HCT116 (cell line): ENCODE data around the gene PIGM. TPM values are rescaled to one million over a fixed set of nuclear protein-coding genes. Genes with fewer than 3 reads are reported as not detected.

Experiments
- ATAC-seq: fragments of 200-7000 bp; cut with Tn5 transposase; 2 replicates; pipeline ENCODE4 v1.9.1; 2020; ENCODE audit warnings: mild to moderate bottlenecking, moderate library complexity
- BruUV-seq: library from RNA; stranded (reverse); fragments of 400-500 nt; replicated peaks from 2 replicates; lab custom pipeline; 2021; lab: Mats Ljungman, UMichigan
- CTCF ChIA-PET: fragments of 300-600 bp; sonication (Branson Sonifier 250); formaldehyde crosslinking; loops from one replicate; lab custom pipeline; 2021; ENCODE audit warnings: antibody characterized with exemption; lab: Charles Lee
- POLR2A ChIA-PET: fragments of 300-600, 350-600 bp; sonication (Branson Sonifier 250); formaldehyde crosslinking; loops from one replicate; lab custom pipeline; 2021; ENCODE audit warnings: antibody characterized with exemption; lab: Charles Lee
- RAD21 ChIA-PET, 2 experiments: fragments of 300-600 bp; sonication (Branson Sonifier 250); formaldehyde crosslinking; loops; one replicate each; lab custom pipeline; 2023; ENCODE audit warnings: low total read pairs in 2 of 2; ENCODE audit not compliant: uncharacterized antibody in 2 of 2, unreplicated experiment in 2 of 2, low non-redundant PET in 1 of 2; lab: Charles Lee
- DNase-seq: peaks from one replicate; pipeline ENCODE4 v3.0.0-alpha.2; 2010; ENCODE audit warnings: low read depth, low spot score
- H2AFZ ChIP-seq: fragments of 200-600 bp; shearing (Covaris generic), sonication (generic); 2 replicates; pipeline ENCODE4 v1.6.1; 2017; ENCODE audit warnings: low read depth, mixed run types, mixed read lengths, antibody characterized with exemption, low read length; ENCODE audit not compliant: poor library complexity, severe bottlenecking
- H3K27ac ChIP-seq: 2 replicates; pipeline ENCODE4 v1.5.1; 2012; ENCODE audit warnings: low read depth, low read length
- H3K27me3 ChIP-seq: fragments of 200-600 bp; sonication (generic); 2 replicates; pipeline ENCODE4 v1.6.1; 2016; ENCODE audit warnings: mixed run types, low read length, mixed read lengths; ENCODE audit not compliant: insufficient read depth
- H3K36me3 ChIP-seq, 2 experiments: fragments of 200-500 bp in 1 of 2; fragments of 200-600 bp in 1 of 2; sonication (Bioruptor generic) in 1 of 2; sonication (generic) in 1 of 2; 2 replicates each; pipeline versions ENCODE4 v1.5.1 to v1.6.1; 2014 to 2016; ENCODE audit warnings: low read length in 2 of 2, inconsistent platforms in 1 of 2, mixed read lengths in 1 of 2, mixed run types in 1 of 2; ENCODE audit not compliant: insufficient read depth in 2 of 2, control insufficient read depth in 1 of 2
- H3K4me1 ChIP-seq, 2 experiments: fragments of 200-600 bp in 1 of 2; sonication (generic) in 1 of 2; 2 replicates each; pipeline versions ENCODE4 v1.5.1 to v1.6.1; 2012 to 2017; ENCODE audit warnings: low read length in 2 of 2, inconsistent platforms in 1 of 2, mild to moderate bottlenecking in 1 of 2, mixed read lengths in 1 of 2, mixed run types in 1 of 2, moderate library complexity in 1 of 2; ENCODE audit not compliant: insufficient read depth in 2 of 2, control insufficient read depth in 1 of 2
- H3K4me2 ChIP-seq: fragments of 200-600 bp; sonication (generic); 2 replicates; pipeline ENCODE4 v1.6.1; 2017; ENCODE audit warnings: mixed run types, low read length, mixed read lengths
- H3K4me3 ChIP-seq, 2 experiments: fragments of 200-600 bp in 1 of 2; sonication (generic) in 1 of 2; replicated peaks in 1 of 2; 2 replicates each; pipeline ENCODE4 v1.5.1; 2011 to 2016; ENCODE audit warnings: low read length in 2 of 2, control low read depth in 1 of 2, low read depth in 1 of 2, mild to moderate bottlenecking in 1 of 2, mixed read lengths in 1 of 2, mixed run types in 1 of 2
- H3K79me2 ChIP-seq: fragments of 200-600 bp; sonication (generic); 2 replicates; pipeline ENCODE4 v1.6.1; 2017; ENCODE audit warnings: mild to moderate bottlenecking, mixed run types, low read length, moderate library complexity, mixed read lengths; ENCODE audit not compliant: insufficient read depth
- H3K9ac ChIP-seq: fragments of 200-600 bp; sonication (generic); 2 replicates; pipeline ENCODE4 v1.6.1; 2016; ENCODE audit warnings: low read length, mixed read lengths
- H3K9me2 ChIP-seq: fragments of 200-600 bp; sonication (generic), shearing (Covaris generic); 2 replicates; pipeline ENCODE4 v1.6.1; 2017; ENCODE audit warnings: mixed run types, mild to moderate bottlenecking, moderate library complexity; ENCODE audit not compliant: insufficient read depth
- H3K9me3 ChIP-seq, 2 experiments: fragments of 200-500 bp in 1 of 2; fragments of 200-600 bp in 1 of 2; sonication (Bioruptor generic) in 1 of 2; sonication (generic) in 1 of 2; 2 replicates each; pipeline ENCODE4 v1.6.1; 2014 to 2017; ENCODE audit warnings: low read length in 2 of 2, mixed read lengths in 2 of 2, inconsistent platforms in 1 of 2, low read depth in 1 of 2, mild to moderate bottlenecking in 1 of 2, mixed run types in 1 of 2, moderate library complexity in 1 of 2; ENCODE audit not compliant: control insufficient read depth in 1 of 2, insufficient read depth in 1 of 2
- H4K20me1 ChIP-seq: fragments of 200-600 bp; sonication (generic), shearing (Covaris generic); 2 replicates; pipeline ENCODE4 v1.6.1; 2017; ENCODE audit warnings: mixed run types, mild to moderate bottlenecking, moderate library complexity; ENCODE audit not compliant: insufficient read depth
- ATF3 ChIP-seq: IDR thresholded peaks from 2 replicates; pipeline ENCODE4 v1.6.1; 2012
- CBX3 ChIP-seq: IDR thresholded peaks from 2 replicates; pipeline ENCODE4 v1.6.1; 2012; ENCODE audit warnings: low read depth
- EGR1 ChIP-seq: IDR thresholded peaks from 2 replicates; pipeline ENCODE4 v1.6.1; 2012; ENCODE audit warnings: low read depth
- ELF1 ChIP-seq: IDR thresholded peaks from 2 replicates; pipeline ENCODE4 v1.6.1; 2012; ENCODE audit warnings: low read depth, borderline replicate concordance
- EZH2phosphoT487 ChIP-seq: fragments of 200-600 bp; IDR thresholded peaks from 2 replicates; pipeline ENCODE4 v1.6.1; 2018; ENCODE audit warnings: antibody characterized with exemption, borderline replicate concordance
- FOSL1 ChIP-seq: IDR thresholded peaks from 2 replicates; pipeline ENCODE4 v1.6.1; 2012; ENCODE audit warnings: low read depth
- POLR2A ChIP-seq: IDR thresholded peaks from 2 replicates; pipeline ENCODE4 v1.7.0; 2011; ENCODE audit warnings: borderline replicate concordance; ENCODE audit not compliant: insufficient read depth, insufficient read length; ENCODE audit errors: extremely low read depth
- POLR2AphosphoS5 ChIP-seq: IDR thresholded peaks from 2 replicates; pipeline ENCODE4 v1.6.1; 2011; ENCODE audit warnings: mild to moderate bottlenecking, low read depth, low read length, moderate library complexity
- REST ChIP-seq: IDR thresholded peaks from 2 replicates; pipeline ENCODE4 v1.6.1; 2012; ENCODE audit warnings: low read depth
- SP1 ChIP-seq: IDR thresholded peaks from 2 replicates; pipeline ENCODE4 v1.6.1; 2012; ENCODE audit warnings: low read depth
- SRF ChIP-seq: IDR thresholded peaks from 2 replicates; pipeline ENCODE4 v1.6.1; 2012; ENCODE audit warnings: low read depth
- YY1 ChIP-seq: IDR thresholded peaks from 2 replicates; pipeline ENCODE4 v1.6.1; 2011; ENCODE audit warnings: low read length, low read depth, moderate library complexity, mild to moderate bottlenecking; ENCODE audit not compliant: insufficient replicate concordance; ENCODE audit errors: extremely low read depth
- ZNF274 ChIP-seq: fragments of 200-500 bp; sonication (Bioruptor generic); IDR thresholded peaks from 2 replicates; pipeline ENCODE4 v1.6.1; 2014; ENCODE audit warnings: mild to moderate bottlenecking, low read depth, low read length, inconsistent platforms
- intact Hi-C: fragments of 100-400 bp; cut with micrococcal nuclease; formaldehyde crosslinking; loops from 2 replicates; pipeline ENCODE4 v1.10.0; 2022
- total RNA-seq: library from RNA; stranded (reverse); gene quantifications from one replicate; pipeline ENCODE4 v1.2.1, GENCODE V29; 2021; ENCODE audit not compliant: unreplicated experiment
- TF ChIP-seq, protein P1 (sequence below): IDR thresholded peaks from 2 replicates; pipeline ENCODE4 v1.6.1; 2012

The PIGM gene
- total RNA-seq, 1 experiment from 2014 or later, result 4.1 TPM

GRCh38 chr1:160018900-160019299 is 12.9 kb downstream of the PIGM start:
- Histone ChIP-seq H4K20me1 (no peaks in the 10 kb centered on the region), H3K9me3 (no peaks in the 10 kb centered on the region), H3K9ac (no peak overlapping the region), H3K4me1 (peaks cover 0 to 6% of the 10 kb centered on the region in 2 experiments; a peak in 1 of 4 replicates), H3K27me3 (no peaks in the 10 kb centered on the region), H3K36me3 (no peaks in the 10 kb centered on the region), H3K4me3 (no peak overlapping the region), H3K79me2 (no peaks in the 10 kb centered on the region), H2AFZ (no peak overlapping the region), H3K4me2 (no peak overlapping the region; the same call in 1 of the 2 replicates), H3K27ac (no peak overlapping the region), H3K9me2 (no peaks in the 10 kb centered on the region)
- POLR2A ChIA-PET, result interaction anchor here (1.1 kb wide), 1 partner anchor 11 kb away, joined by 4 read pairs; no protein-coding TSS in a partner anchor
- DNase-seq (no peak), ATAC-seq (no peak)
- CTCF ChIA-PET, result interaction anchor here (6.2 kb wide), 1 partner anchor 12 kb away, joined by 52 read pairs; no protein-coding TSS in a partner anchor
- RAD21 ChIA-PET, result no interaction called here
- no TSS peak for BruUV-seq
- TF ChIP-seq SRF (no peak), FOSL1 (no peak), REST (no peak), ATF3 (no peak), EZH2phosphoT487 (no peak), POLR2AphosphoS5 (no peak), POLR2A (no peak), ELF1 (no peak), EGR1 (no peak), ZNF274 (no peak), CBX3 (no peak), YY1 (no peak), SP1 (no peak)
- TF ChIP-seq, protein P1, sequence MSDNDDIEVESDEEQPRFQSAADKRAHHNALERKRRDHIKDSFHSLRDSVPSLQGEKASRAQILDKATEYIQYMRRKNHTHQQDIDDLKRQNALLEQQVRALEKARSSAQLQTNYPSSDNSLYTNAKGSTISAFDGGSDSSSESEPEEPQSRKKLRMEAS, result no peak
- intact Hi-C loops, result no loop called here
